ENCODE results near the gene SEMA5A.

SEMA5A gene

GRCh38 chr5:9126490-9126889 is 419.4 kb downstream of the SEMA5A start:
- no peaks in the 10 kb centered on the region for H3K9me3 ChIP-seq (ENCODE audit: insufficient read depth, low read length)
- H3K9ac ChIP-seq (ENCODE audit: insufficient read length, low read depth) = no peak overlapping the region
- no peak for DNase-seq (ENCODE audit: low read depth, low spot score)
- H3K4me1 ChIP-seq (ENCODE audit: insufficient read depth, insufficient read length) = no peaks in the 10 kb centered on the region
- no peaks in the 10 kb centered on the region for H3K36me3 ChIP-seq (ENCODE audit: insufficient read depth, insufficient read length, low read length)
- H3K27me3 ChIP-seq (ENCODE audit: insufficient read depth, insufficient read length) = no peaks in the 10 kb centered on the region
- H3K4me3 ChIP-seq (ENCODE audit: insufficient read length, low read depth) = no peak overlapping the region
- TF ChIP-seq YY1 (IDR thresholded peaks at IDR 0.05; ENCODE audit: insufficient read depth, insufficient read length) (no peak), SUZ12 (IDR thresholded peaks at IDR 0.05; ENCODE audit: extremely low read depth, insufficient read depth, insufficient read length) (no peak), ZNF274 (IDR thresholded peaks at IDR 0.05; ENCODE audit: low read depth, low read length) (no peak)

- TF ChIP-seq SUZ12 (IDR thresholded peaks at IDR 0.05; ENCODE audit: extremely low read depth, insufficient read depth, insufficient read length) (no peak), ZNF274 (IDR thresholded peaks at IDR 0.05; ENCODE audit: low read depth, low read length) (no peak), YY1 (IDR thresholded peaks at IDR 0.05; ENCODE audit: insufficient read depth, insufficient read length) (no peak)
- no peak overlapping the region for H3K4me3 ChIP-seq (ENCODE audit: insufficient read length, low read depth)
- no peaks in the 10 kb centered on the region for H3K4me1 ChIP-seq (ENCODE audit: insufficient read depth, insufficient read length)
- no peaks in the 10 kb centered on the region for H3K9me3 ChIP-seq (ENCODE audit: insufficient read depth, low read length)
- no peak overlapping the region for H3K9ac ChIP-seq (ENCODE audit: insufficient read length, low read depth)
- no peak for DNase-seq (ENCODE audit: low read depth, low spot score)
- H3K36me3 ChIP-seq (ENCODE audit: insufficient read depth, insufficient read length, low read length) = no peaks in the 10 kb centered on the region
- no peaks in the 10 kb centered on the region for H3K27me3 ChIP-seq (ENCODE audit: insufficient read depth, insufficient read length)
Observed at GRCh38 chr5:9125852-9126251, 420.0 kb downstream of the SEMA5A start.

DNA sequence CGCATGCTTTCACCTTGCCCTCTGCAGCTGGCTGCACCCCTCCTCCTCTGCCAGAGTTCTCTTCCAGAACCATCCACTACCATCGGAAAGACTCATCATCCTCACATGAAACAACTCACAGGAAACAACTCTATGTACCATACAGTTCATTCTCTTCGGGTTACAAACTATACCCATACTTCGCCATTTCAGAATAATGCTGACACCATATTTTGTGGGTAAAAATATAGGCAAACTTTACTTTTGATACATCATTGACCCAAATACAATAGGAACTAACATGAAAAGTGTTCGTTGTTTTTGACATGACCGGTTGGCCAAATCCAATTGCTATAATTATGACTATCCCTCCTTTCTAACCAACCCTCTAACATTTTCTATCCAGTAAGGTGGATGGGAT is 421.0 kb downstream of the SEMA5A start:
- Histone ChIP-seq H3K9ac (ENCODE audit: insufficient read length, low read depth) (no peak overlapping the region), H3K9me3 (ENCODE audit: insufficient read depth, low read length) (no peaks in the 10 kb centered on the region), H3K4me3 (ENCODE audit: insufficient read length, low read depth) (no peak overlapping the region), H3K36me3 (ENCODE audit: insufficient read depth, insufficient read length, low read length) (no peaks in the 10 kb centered on the region), H3K27me3 (ENCODE audit: insufficient read depth, insufficient read length) (no peaks in the 10 kb centered on the region), H3K4me1 (ENCODE audit: insufficient read depth, insufficient read length) (no peaks in the 10 kb centered on the region)
- no peak for DNase-seq (ENCODE audit: low read depth, low spot score)
- TF ChIP-seq SUZ12 (IDR thresholded peaks at IDR 0.05; ENCODE audit: extremely low read depth, insufficient read depth, insufficient read length) (no peak), ZNF274 (IDR thresholded peaks at IDR 0.05; ENCODE audit: low read depth, low read length) (no peak), YY1 (IDR thresholded peaks at IDR 0.05; ENCODE audit: insufficient read depth, insufficient read length) (no peak)

DNA sequence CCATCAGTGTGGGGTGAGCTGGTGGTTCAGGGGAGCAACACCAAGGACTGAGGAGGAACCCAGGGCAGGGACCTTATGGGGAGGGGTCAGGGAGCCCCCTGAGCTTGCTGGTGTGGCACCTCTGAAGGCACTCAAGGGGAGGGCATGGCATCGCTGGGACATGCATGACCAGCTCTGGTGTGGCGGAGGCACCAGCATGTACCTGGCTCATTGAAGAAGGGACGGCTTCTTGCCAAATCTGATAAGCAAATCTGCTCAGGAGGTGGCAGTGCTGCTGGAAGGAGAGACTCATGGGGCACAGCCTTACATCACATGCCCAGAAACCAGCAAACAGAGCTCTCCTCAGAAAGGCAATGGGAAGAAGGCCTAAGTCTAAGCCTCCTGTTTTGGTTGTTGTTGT is 421.8 kb downstream of the SEMA5A start:
- Histone ChIP-seq H3K4me3 (ENCODE audit: insufficient read length, low read depth) (no peak overlapping the region), H3K27me3 (ENCODE audit: insufficient read depth, insufficient read length) (no peaks in the 10 kb centered on the region), H3K9me3 (ENCODE audit: insufficient read depth, low read length) (no peaks in the 10 kb centered on the region), H3K4me1 (ENCODE audit: insufficient read depth, insufficient read length) (no peaks in the 10 kb centered on the region), H3K36me3 (ENCODE audit: insufficient read depth, insufficient read length, low read length) (no peaks in the 10 kb centered on the region), H3K9ac (ENCODE audit: insufficient read length, low read depth) (no peak overlapping the region)
- DNase-seq (ENCODE audit: low read depth, low spot score) = no peak
- TF ChIP-seq SUZ12 (IDR thresholded peaks at IDR 0.05; ENCODE audit: extremely low read depth, insufficient read depth, insufficient read length) = no peak
- TF ChIP-seq YY1 (IDR thresholded peaks at IDR 0.05; ENCODE audit: insufficient read depth, insufficient read length) = no peak
- no peak for TF ChIP-seq ZNF274 (IDR thresholded peaks at IDR 0.05; ENCODE audit: low read depth, low read length)

GRCh38 chr5:9122528-9122927 is 423.3 kb downstream of the SEMA5A start:
- no peak for TF ChIP-seq ZNF274 (IDR thresholded peaks at IDR 0.05; ENCODE audit: low read depth, low read length)
- TF ChIP-seq SUZ12 (IDR thresholded peaks at IDR 0.05; ENCODE audit: extremely low read depth, insufficient read depth, insufficient read length) = no peak
- no peak for TF ChIP-seq YY1 (IDR thresholded peaks at IDR 0.05; ENCODE audit: insufficient read depth, insufficient read length)
- H3K27me3 ChIP-seq (ENCODE audit: insufficient read depth, insufficient read length) = no peaks in the 10 kb centered on the region
- DNase-seq (ENCODE audit: low read depth, low spot score) = no peak
- H3K9ac ChIP-seq (ENCODE audit: insufficient read length, low read depth) = no peak overlapping the region
- no peaks in the 10 kb centered on the region for H3K9me3 ChIP-seq (ENCODE audit: insufficient read depth, low read length)
- H3K4me3 ChIP-seq (ENCODE audit: insufficient read length, low read depth) = no peak overlapping the region
- H3K36me3 ChIP-seq (ENCODE audit: insufficient read depth, insufficient read length, low read length) = no peaks in the 10 kb centered on the region
- H3K4me1 ChIP-seq (ENCODE audit: insufficient read depth, insufficient read length) = no peaks in the 10 kb centered on the region

DNA sequence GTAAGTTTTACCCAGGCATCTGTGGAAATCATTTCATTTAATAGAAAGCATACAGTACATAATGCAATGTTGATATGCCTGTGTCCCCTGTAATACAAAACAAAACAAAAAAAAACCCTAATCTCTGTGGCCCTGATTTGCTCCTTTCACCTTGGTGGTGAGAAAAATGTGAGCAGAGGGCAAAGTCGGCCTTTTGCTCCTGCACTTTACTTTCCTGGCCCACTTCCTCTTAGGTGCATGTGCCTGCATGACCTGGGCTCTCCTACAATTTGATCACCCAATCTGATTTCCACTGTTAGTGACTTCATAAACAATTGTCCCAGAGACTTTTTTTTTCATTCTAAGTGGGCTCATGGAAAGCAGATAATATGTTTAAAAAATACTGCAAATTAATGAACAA is 424.3 kb downstream of the SEMA5A start:
- DNase-seq (ENCODE audit: low read depth, low spot score) = no peak
- H3K9me3 ChIP-seq (ENCODE audit: insufficient read depth, low read length) = no peaks in the 10 kb centered on the region
- H3K36me3 ChIP-seq (ENCODE audit: insufficient read depth, insufficient read length, low read length) = no peaks in the 10 kb centered on the region
- H3K9ac ChIP-seq (ENCODE audit: insufficient read length, low read depth) = no peak overlapping the region
- no peak for TF ChIP-seq YY1 (IDR thresholded peaks at IDR 0.05; ENCODE audit: insufficient read depth, insufficient read length)
- TF ChIP-seq SUZ12 (IDR thresholded peaks at IDR 0.05; ENCODE audit: extremely low read depth, insufficient read depth, insufficient read length) = no peak
- no peak for TF ChIP-seq ZNF274 (IDR thresholded peaks at IDR 0.05; ENCODE audit: low read depth, low read length)
- no peaks in the 10 kb centered on the region for H3K4me1 ChIP-seq (ENCODE audit: insufficient read depth, insufficient read length)
- no peaks in the 10 kb centered on the region for H3K27me3 ChIP-seq (ENCODE audit: insufficient read depth, insufficient read length)
- no peak overlapping the region for H3K4me3 ChIP-seq (ENCODE audit: insufficient read length, low read depth)

GRCh38 chr5:9118852-9119251 is 427.0 kb downstream of the SEMA5A start:
- Histone ChIP-seq H3K27me3 (ENCODE audit: insufficient read depth, insufficient read length) (no peaks in the 10 kb centered on the region), H3K9ac (ENCODE audit: insufficient read length, low read depth) (no peak overlapping the region), H3K4me3 (ENCODE audit: insufficient read length, low read depth) (no peak overlapping the region), H3K9me3 (ENCODE audit: insufficient read depth, low read length) (no peaks in the 10 kb centered on the region), H3K4me1 (ENCODE audit: insufficient read depth, insufficient read length) (no peaks in the 10 kb centered on the region), H3K36me3 (ENCODE audit: insufficient read depth, insufficient read length, low read length) (no peaks in the 10 kb centered on the region)
- no peak for TF ChIP-seq SUZ12 (IDR thresholded peaks at IDR 0.05; ENCODE audit: extremely low read depth, insufficient read depth, insufficient read length)
- no peak for TF ChIP-seq YY1 (IDR thresholded peaks at IDR 0.05; ENCODE audit: insufficient read depth, insufficient read length)
- TF ChIP-seq ZNF274 (IDR thresholded peaks at IDR 0.05; ENCODE audit: low read depth, low read length) = no peak
- no peak for DNase-seq (ENCODE audit: low read depth, low spot score)

DNA sequence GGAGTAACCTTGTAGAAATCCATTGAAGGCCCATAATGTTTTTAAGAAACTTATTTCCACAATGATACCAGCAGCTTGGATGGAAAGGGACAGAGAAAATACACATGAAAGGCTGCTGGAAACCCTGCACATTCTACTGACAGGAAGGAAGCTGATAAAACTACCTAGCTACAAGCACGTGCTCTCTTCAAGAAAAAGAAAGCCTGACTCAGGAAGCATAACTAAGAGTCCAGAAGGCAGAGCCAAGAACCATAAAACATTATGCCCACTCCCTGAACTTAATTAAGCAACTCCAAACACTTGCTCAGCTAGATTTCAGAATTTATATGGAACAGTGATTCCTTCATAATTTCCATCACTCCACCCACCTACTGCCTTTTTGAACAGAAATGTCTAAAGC is 430.8 kb downstream of the SEMA5A start:
- Histone ChIP-seq H3K9ac (ENCODE audit: insufficient read length, low read depth) (no peak overlapping the region), H3K36me3 (ENCODE audit: insufficient read depth, insufficient read length, low read length) (no peaks in the 10 kb centered on the region), H3K4me3 (ENCODE audit: insufficient read length, low read depth) (no peak overlapping the region), H3K27me3 (ENCODE audit: insufficient read depth, insufficient read length) (no peaks in the 10 kb centered on the region), H3K4me1 (ENCODE audit: insufficient read depth, insufficient read length) (no peaks in the 10 kb centered on the region), H3K9me3 (ENCODE audit: insufficient read depth, low read length) (no peaks in the 10 kb centered on the region)
- TF ChIP-seq YY1 (IDR thresholded peaks at IDR 0.05; ENCODE audit: insufficient read depth, insufficient read length) = no peak
- TF ChIP-seq ZNF274 (IDR thresholded peaks at IDR 0.05; ENCODE audit: low read depth, low read length) = no peak
- TF ChIP-seq SUZ12 (IDR thresholded peaks at IDR 0.05; ENCODE audit: extremely low read depth, insufficient read depth, insufficient read length) = no peak
- DNase-seq (ENCODE audit: low read depth, low spot score) = no peak

All from NT2/D1 (cell line).